ENCODE results near the gene ST8SIA1.
A peak's percentile ranks its signal among the peaks of the same experiment; 100 is the strongest.

ST8SIA1 gene

GRCh38 chr12:22242726-22243125 lies 91.8 kb downstream of the ST8SIA1 start:
- no peak for DNase-seq (ENCODE audit: low read depth in 2 of 2)

DNA sequence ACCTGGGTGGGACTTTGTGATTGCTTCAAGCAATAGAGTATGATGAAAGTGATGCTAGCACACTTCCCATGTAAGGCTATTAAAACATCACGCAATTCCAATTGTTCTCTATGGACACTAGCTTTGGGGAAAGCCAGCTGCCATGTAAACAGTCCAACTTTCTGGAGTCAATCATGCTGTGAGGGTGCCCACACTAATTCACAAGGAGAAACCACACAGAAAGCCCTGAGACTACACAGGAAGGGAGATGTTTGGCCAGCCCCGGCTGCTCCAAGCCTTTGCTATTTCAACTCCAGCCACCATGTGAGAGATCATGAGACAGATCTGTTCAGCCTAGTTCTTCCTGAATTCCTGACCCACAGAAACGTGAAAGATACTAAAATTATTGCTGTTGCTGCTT lies 96.3 kb downstream of the ST8SIA1 start:
- DNase-seq (ENCODE audit: low read depth in 2 of 2): no peak

DNA sequence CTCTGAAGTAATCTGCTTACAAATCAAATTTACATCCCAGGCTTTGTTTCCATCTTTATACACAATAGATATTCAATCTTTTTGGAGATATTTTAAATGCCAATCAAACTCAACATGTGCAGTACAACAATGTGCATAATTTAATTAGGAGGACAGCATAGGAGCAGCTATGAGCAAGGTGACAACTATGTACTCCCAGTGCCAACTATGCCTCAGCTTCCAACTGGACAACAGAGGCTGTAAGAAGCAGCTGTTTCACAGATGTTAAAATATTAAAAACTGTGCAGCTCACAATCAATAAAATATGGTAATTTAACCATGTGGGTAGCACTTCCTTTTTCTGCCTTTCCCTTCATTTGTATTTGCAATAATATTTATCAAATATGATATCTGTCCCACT lies 99.9 kb downstream of the ST8SIA1 start:
- DNase-seq (ENCODE audit: low read depth in 2 of 2): peak; percentile 73 to 78

DNA sequence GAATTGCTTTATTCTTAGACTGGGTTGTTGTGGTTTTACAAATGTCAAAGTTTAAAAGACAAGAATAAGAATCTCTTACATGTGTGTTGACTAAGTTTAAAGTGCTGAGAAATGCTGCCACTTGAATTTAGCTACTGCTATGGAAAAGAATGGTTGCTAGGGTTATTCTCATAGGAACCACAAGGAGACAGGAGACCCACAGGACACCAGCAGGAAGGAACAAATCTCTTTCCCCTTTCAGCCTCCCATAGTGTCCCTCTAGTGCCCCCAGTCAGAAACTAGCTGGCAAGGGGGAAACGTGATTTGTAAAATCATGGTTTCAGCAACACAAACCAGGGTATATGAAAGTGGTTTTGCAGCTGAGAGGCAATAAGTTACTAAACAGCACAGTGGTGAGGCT lies 102.7 kb downstream of the ST8SIA1 start:
- no peak for DNase-seq (ENCODE audit: low read depth in 2 of 2)

GRCh38 chr12:22231078-22231477 lies 103.4 kb downstream of the ST8SIA1 start:
- DNase-seq (ENCODE audit: low read depth in 2 of 2): no peak

- peak; percentile 88 for DNase-seq (ENCODE audit: low read depth in 2 of 2)
These were observed 104.2 kb downstream of the ST8SIA1 start for GRCh38 chr12:22230280-22230794.

GRCh38 chr12:22229652-22230279 lies 104.7 kb downstream of the ST8SIA1 start:
- no peak for DNase-seq (ENCODE audit: low read depth in 2 of 2)

DNA sequence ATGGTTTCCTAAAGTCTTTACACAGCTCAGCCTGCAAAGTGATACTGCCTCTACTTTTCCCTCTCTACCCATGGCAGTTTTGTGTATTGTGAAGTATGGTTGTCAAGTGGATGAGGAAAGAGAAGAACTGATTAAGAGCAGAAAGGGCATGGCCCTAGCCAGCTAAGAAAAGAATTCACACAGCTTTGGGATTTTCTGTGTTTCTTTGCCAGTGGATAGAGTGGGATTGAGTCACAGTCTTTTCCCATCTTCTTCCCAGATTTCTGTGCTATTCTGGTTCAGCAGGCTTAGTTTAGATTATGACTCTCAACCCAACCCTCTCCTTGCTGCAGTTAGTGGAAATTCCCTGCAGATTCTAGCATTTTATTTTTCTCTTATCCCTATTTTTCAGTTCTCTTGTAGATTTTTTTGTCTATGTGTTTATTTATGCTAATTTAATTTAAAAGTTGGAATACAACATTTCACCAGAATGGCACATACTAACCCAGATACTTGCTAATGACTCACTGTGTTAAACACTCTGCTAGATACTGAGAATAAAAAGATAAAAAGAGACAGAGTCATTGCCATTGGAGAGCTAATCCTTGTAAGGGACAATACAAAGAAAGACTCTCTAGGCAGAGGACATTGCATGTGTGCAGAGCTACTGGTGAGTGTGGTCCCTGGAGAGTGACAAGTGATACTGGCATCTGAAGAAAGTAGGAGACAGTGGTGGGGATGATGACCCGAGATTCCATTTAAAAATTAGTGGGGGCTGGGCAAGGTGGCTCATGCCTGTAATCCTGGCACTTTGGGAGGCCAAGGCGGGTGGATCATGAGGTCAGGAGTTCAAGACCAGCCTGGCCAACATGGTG lies 106.3 kb downstream of the ST8SIA1 start:
- no peak for DNase-seq (ENCODE audit: low read depth in 2 of 2)

DNA sequence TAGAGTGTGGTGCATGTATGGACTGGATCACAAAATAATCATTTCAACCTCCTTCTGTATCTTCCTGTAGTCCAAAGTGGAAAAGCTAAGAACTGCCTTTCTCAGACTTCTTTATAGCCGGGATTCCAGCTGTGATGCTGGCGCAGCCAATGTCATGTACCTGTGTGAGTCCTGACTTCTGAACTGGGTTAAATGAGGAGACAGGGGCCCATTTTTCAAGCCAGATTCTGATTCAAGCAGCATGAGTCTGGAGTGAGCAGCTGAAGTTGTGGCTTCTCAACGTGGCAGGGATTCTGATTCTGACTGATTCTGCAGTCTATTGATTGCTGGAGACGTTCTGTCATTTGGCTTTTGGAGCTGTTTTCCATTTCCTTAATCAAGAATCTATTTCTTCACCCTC lies 111.2 kb downstream of the ST8SIA1 start:
- DNase-seq (ENCODE audit: low read depth in 2 of 2): no peak

DNA sequence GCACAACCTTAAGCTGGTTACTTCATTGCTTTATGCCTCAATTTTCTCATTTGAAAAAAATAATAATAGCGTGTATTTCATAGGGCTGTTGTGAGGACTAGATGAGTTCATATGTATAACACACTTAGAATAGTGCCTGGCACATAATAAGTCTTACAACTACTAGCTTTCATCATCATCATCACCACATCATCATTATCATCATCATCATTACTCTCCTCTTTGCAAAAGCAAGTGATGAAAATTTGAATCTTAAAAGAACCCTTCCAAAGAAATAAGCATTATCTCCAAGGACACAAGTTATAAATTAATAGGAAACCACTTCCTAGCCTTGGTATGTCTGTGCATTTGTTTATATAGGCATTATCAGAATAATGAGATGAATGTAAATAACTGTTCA lies 117.0 kb downstream of the ST8SIA1 start:
- no peak for DNase-seq (ENCODE audit: low read depth in 2 of 2)

DNA sequence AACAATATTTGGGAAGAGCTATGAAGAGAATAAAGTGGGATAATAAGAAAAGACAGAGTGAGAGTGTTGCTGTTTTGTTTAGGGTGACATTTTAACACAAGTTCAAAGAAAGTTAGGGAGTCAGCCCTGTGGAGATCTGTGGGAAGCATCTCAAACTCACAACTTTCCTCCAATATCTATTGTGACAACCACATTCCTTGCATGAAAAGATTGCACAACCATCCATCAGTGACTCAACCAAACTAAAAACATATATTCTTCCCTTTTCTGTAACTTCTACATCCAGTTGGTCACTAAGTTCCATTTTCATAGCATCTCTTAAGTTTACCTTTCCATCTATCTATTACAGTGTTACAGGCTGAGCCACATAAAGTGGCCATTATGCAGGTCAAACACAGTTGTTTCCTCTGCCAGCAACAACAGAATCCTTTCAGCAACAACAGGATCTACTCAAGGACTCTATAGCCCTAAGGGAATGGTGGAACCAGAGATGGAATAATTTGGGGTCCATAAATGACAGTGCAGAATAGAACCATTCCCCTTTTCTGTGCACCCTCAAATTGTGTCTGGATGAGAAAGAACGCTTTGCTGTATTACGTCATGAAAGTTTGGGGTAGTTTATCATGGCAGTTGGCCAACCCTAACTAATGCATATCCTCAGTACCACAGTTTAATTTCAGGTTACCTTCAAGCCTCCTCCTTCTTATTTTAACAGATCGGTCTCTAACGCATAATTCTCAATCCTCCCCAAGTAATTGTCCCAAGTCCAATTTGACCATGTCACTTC lies 118.8 kb downstream of the ST8SIA1 start:
- DNase-seq (ENCODE audit: low read depth in 2 of 2): no peak

DNA sequence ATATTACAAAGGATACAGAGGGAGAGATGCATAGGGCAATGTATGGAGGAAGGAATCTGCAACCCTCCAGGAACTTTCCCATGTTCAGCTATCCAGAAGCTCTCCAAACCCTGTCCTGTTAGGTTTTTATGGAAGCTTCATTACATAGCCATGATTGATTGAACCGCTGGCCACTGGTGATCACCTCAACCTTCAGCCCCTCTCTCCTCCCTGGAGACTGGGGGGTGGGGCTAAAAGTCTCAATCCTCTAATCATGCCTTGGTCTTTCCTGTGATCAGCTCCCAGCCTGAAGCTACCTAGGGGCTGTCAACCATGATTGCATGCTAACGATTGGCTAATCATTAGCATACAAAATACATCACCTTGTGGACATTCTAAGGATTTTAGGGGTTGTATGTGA lies 123.4 kb downstream of the ST8SIA1 start:
- DNase-seq (ENCODE audit: low read depth in 2 of 2): no peak

DNA sequence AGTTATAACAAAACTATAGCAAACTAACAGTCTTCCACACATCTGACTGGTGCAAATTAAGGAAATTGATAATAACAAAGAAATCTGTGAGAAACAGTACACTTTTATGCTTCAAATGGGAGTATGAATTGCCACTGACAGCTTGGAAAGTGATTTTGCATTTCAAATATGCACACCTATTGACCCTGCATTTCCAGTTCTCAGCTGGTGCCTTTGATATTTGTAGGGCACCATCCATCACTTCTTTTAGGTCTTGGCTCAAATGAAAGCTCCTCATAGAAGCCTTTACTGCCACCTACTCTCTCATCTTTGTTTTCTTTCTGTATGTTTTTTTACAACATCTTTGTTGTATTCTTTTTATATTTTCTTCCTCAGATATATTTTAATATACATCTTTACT lies 125.1 kb downstream of the ST8SIA1 start:
- DNase-seq (ENCODE audit: low read depth in 2 of 2): no peak

GRCh38 chr12:22206111-22206728 lies 128.3 kb downstream of the ST8SIA1 start:
- DNase-seq (ENCODE audit: low read depth in 2 of 2): no peak

DNA sequence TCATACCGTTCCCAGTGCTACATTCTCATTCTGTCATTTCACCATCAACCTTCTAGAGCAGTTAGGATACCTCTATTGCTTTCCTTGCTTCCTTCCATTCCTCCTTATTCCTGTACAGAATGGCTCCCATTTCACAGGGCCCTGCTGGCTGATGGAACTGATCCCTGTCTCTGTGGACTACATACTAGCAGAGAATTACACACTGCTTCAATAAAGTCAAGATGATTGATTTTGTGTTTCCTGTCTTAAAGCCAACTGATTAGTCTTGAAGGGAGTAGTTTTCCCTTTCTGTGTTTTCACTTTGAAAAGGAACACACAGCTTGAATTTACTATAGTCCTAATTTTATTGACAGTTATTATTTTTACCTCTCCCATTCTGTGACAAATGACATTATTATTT lies 130.1 kb downstream of the ST8SIA1 start:
- no peak for DNase-seq (ENCODE audit: low read depth in 2 of 2)

GRCh38 chr12:22202847-22203246 lies 131.7 kb downstream of the ST8SIA1 start:
- DNase-seq (ENCODE audit: low read depth in 2 of 2): no peak

DNA sequence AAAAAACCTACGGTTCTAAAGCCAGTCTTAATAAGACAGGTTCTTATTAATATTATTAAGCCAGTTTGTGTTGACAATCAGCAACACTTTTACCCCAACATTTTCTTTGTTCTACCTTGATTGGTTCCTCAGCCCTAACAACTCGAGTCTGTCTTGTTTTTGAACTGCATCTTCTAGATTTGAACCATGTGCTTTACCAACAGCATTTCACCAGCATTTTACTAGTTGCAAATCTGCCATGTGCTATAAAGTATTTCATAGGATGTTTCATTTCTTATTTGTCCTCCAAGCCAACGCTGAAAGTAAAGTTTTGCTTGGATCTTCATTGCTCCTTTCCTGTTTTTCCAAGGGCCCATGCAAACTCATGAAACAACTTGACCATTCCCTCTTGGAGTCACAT lies 133.4 kb downstream of the ST8SIA1 start:
- DNase-seq (ENCODE audit: low read depth in 2 of 2): no peak

- DNase-seq (ENCODE audit: low read depth in 2 of 2): no peak
These were observed 138.3 kb downstream of the ST8SIA1 start for GRCh38 chr12:22196236-22196635.

DNA sequence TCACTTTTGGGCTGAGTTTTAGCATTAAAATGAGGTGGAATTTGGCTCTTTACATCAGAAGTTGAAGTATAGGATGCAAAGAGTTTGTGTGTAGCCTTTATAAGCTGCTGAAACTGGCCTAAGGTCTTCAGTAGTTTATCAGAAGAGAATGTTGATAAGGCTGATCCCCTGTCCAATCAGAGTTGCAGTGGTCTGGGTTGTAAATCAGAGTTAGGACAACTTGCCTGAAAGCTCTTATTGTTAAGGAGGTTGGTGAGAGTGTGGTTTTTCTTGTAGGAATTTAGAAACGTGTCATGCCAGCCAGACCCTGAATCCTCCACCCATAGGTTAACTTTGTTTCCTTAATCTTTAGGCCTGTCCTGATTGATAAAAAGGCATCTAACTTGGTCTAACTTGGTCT lies 143.5 kb downstream of the ST8SIA1 start:
- no peak for DNase-seq (ENCODE audit: low read depth in 2 of 2)

- no peak for DNase-seq (ENCODE audit: low read depth in 2 of 2)
These were observed 146.1 kb downstream of the ST8SIA1 start for GRCh38 chr12:22188431-22188830.

DNA sequence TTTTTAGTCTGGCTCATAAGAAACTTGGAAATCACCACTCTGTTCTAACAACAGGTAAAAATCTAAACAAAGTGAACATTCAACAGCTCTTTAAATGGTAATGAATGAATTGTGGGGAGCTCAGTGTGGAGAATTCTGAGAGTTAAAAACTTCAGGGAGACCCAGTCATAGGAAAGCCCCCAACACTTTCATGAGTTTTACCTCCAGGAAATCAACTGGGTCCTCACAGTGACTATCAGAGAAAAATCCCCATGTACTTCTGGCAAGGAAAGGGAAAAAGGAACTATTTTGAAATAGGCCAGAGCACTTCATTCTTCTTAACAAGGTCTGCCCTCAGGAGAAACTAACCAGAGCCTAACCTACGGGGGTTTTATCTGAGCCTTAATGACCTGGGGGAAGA lies 153.8 kb downstream of the ST8SIA1 start:
- no peak for DNase-seq (ENCODE audit: low read depth in 2 of 2)

DNA sequence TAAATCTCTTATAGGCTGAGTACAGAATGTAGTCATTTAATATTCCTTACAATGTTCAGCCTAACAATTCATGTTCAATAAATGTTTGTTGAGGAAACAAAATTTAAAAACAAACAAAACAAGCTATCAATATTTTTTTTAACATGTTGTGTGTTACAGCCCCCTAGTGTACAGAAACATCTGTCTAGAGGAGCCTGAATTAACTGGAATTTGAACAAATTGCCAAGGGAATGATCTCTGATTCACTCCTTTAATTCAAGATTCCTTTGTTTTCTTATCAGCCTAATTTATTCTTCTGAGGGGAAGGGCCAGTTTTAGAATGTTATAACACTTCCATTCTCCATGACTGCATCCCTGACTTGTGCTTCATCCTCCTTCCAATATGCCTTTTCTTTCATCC lies 161.3 kb downstream of the ST8SIA1 start:
- no peak for DNase-seq (ENCODE audit: low read depth in 2 of 2)

Measured in fibroblast of skin of left quadriceps (primary cell).